Glutamatergic neuron (in vitro differentiated cells): ENCODE data around the gene ZDHHC11B. TPM values are rescaled to one million over a fixed set of nuclear protein-coding genes. Genes with fewer than 3 reads are reported as not detected.

Source experiments
- DNase-seq: peaks from one replicate; pipeline ENCODE4 v3.0.0; 2022
- H3K27ac Mint-ChIP-seq: one replicate; pipeline ENCODE4 v1.8.0; 2020; ENCODE audit warnings: mild to moderate bottlenecking, mixed read lengths, inconsistent platforms; ENCODE audit not compliant: unreplicated experiment
- H3K27me3 Mint-ChIP-seq: one replicate; pipeline ENCODE4 v1.8.0; 2020; ENCODE audit warnings: mild to moderate bottlenecking, moderate library complexity, mixed read lengths, inconsistent platforms; ENCODE audit not compliant: unreplicated experiment
- H3K36me3 Mint-ChIP-seq: one replicate; pipeline ENCODE4 v1.8.0; 2020; ENCODE audit warnings: mild to moderate bottlenecking, mixed read lengths, inconsistent platforms; ENCODE audit not compliant: unreplicated experiment
- H3K4me1 Mint-ChIP-seq: one replicate; pipeline ENCODE4 v1.8.0; 2020; ENCODE audit warnings: mild to moderate bottlenecking, low read depth, mixed read lengths, inconsistent platforms; ENCODE audit not compliant: unreplicated experiment
- H3K4me3 Mint-ChIP-seq: one replicate; pipeline ENCODE4 v1.8.0; 2020; ENCODE audit warnings: mild to moderate bottlenecking, mixed read lengths, inconsistent platforms; ENCODE audit not compliant: unreplicated experiment
- H3K9me3 Mint-ChIP-seq: one replicate; pipeline ENCODE4 v1.8.0; 2020; ENCODE audit warnings: mild to moderate bottlenecking, moderate library complexity, mixed read lengths, inconsistent platforms; ENCODE audit not compliant: unreplicated experiment
- CTCF ChIP-seq: fragments of 200-600 bp; sonication (generic); IDR thresholded peaks from one replicate; pipeline ENCODE4 v1.5.0; 2021; ENCODE audit not compliant: partially characterized antibody, unreplicated experiment
- total RNA-seq: library from RNA; stranded (reverse); fragmentation: NEBNext Ultra II Directional; extraction: Animal tissue kit (Norgen Biotek cat#: 25700); gene quantifications from one replicate; pipeline ENCODE4 v1.2.1, GENCODE V29; 2021; ENCODE audit not compliant: unreplicated experiment

Gene ZDHHC11B
- total RNA-seq, 1 donor from 2014 or later, result 42.8 TPM

- Mint-ChIP-seq H3K27ac (peak overlapping the region; percentile 11), H3K9me3 (peaks cover 23% of the 10 kb centered on the region), H3K27me3 (peaks cover 16% of the 10 kb centered on the region), H3K36me3 (peaks cover 17% of the 10 kb centered on the region), H3K4me3 (no peak overlapping the region), H3K4me1 (peaks cover 22% of the 10 kb centered on the region)
- no peak for TF ChIP-seq CTCF
- no peak for DNase-seq
Observed at GRCh38 chr5:759111-759751, 25.3 kb downstream of the ZDHHC11B start.

- peak overlapping the region; percentile 11 for H3K27ac Mint-ChIP-seq
- peaks cover 25% of the 10 kb centered on the region for H3K9me3 Mint-ChIP-seq
- no peak for TF ChIP-seq CTCF
- peaks cover 15% of the 10 kb centered on the region for H3K36me3 Mint-ChIP-seq
- no peak for DNase-seq
- H3K27me3 Mint-ChIP-seq, result peaks cover 16% of the 10 kb centered on the region
- H3K4me1 Mint-ChIP-seq, result peaks cover 22% of the 10 kb centered on the region
- H3K4me3 Mint-ChIP-seq, result no peak overlapping the region
Observed at GRCh38 chr5:758698-759053, 25.9 kb downstream of the ZDHHC11B start.

GRCh38 chr5:757931-758697 is 26.4 kb downstream of the ZDHHC11B start:
- Mint-ChIP-seq H3K9me3 (peaks cover 22% of the 10 kb centered on the region), H3K27me3 (peaks cover 16% of the 10 kb centered on the region), H3K27ac (no peak overlapping the region), H3K36me3 (peaks cover 11% of the 10 kb centered on the region), H3K4me3 (no peak overlapping the region), H3K4me1 (peaks cover 22% of the 10 kb centered on the region)
- TF ChIP-seq CTCF, result no peak
- peak; percentile 63 for DNase-seq

GRCh38 chr5:757346-757930 is 27.1 kb downstream of the ZDHHC11B start:
- Mint-ChIP-seq H3K27me3 (peaks cover 14% of the 10 kb centered on the region), H3K36me3 (peaks cover 6% of the 10 kb centered on the region), H3K9me3 (peaks cover 17% of the 10 kb centered on the region), H3K4me1 (peaks cover 20% of the 10 kb centered on the region), H3K27ac (no peak overlapping the region), H3K4me3 (no peak overlapping the region)
- no peak for DNase-seq
- TF ChIP-seq CTCF, result no peak
